Stimulated activated naive CD8-positive, alpha-beta T cell treated with anti-CD3 and anti-CD28 coated beads, Interleukin-15, Interleukin-2, amounts not matched to agents 100 ng/mL and 50 ng/mL, for 24 hours (primary cell): ENCODE results near the gene FAM53C.

Experiments used
- H3K27ac Mint-ChIP-seq: one replicate; pipeline ENCODE4 v1.8.0; 2021; ENCODE audit warnings: mild to moderate bottlenecking, mixed read lengths
- H3K27me3 Mint-ChIP-seq: one replicate; pipeline ENCODE4 v1.8.0; 2021; ENCODE audit warnings: mixed read lengths
- H3K36me3 Mint-ChIP-seq: one replicate; pipeline ENCODE4 v1.8.0; 2021; ENCODE audit warnings: low read depth, mixed read lengths
- H3K4me1 Mint-ChIP-seq: one replicate; pipeline ENCODE4 v1.8.0; 2021; ENCODE audit warnings: low read depth, mixed read lengths
- H3K4me3 Mint-ChIP-seq: one replicate; pipeline ENCODE4 v1.8.0; 2021; ENCODE audit warnings: mild to moderate bottlenecking, mixed read lengths
- H3K9me3 Mint-ChIP-seq: one replicate; pipeline ENCODE4 v1.8.0; 2021; ENCODE audit warnings: mixed read lengths

FAM53C gene

DNA sequence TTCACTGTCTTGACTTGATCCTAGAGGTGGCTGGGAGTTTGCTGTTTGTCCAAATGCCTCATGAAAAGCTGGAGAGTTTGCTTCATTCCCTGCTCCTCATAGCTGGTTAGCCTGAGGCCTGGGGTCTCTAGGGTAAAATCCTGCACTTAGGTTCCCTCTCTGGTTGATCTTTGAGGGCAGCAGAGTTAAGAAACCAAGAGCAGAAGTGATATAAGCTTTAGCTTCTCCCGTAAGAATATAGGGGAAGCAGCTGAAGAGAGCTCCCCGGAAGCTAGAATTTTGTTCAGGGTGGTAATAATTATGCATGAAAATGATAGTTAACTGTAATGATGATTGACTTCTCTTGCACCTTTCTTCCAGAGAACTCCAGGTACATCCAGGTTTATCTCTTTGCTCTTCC is 1.4 kb downstream of the FAM53C start:
- Mint-ChIP-seq H3K36me3 (peaks cover 24% of the 10 kb centered on the region), H3K9me3 (no peaks in the 10 kb centered on the region), H3K27ac (peak overlapping the region; percentile 85), H3K4me3 (peak overlapping the region; percentile 85), H3K4me1 (peaks cover 35% of the 10 kb centered on the region), H3K27me3 (no peaks in the 10 kb centered on the region)

DNA sequence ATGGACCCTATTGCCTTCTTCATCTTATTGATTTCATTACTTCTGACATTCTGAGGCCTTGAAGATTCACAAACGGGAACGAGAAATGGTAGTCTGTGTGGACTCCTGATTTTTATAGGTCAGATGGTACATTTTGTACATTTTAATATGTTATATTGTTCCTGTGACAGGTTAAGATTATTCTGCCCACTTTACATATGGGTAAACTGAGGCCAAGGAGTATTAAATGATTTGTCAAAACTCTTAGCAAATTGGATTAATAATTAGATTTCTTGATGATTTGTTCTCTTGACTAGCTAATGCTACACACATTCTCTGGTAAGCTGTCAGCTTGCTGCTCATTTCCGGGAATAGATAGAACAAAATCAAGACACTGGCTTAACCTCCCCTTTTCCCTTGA is 1.9 kb downstream of the FAM53C start:
- Mint-ChIP-seq H3K27ac (peak overlapping the region; percentile 21), H3K27me3 (no peaks in the 10 kb centered on the region), H3K4me3 (peak overlapping the region; percentile 85), H3K9me3 (no peaks in the 10 kb centered on the region), H3K4me1 (peaks cover 35% of the 10 kb centered on the region), H3K36me3 (peaks cover 24% of the 10 kb centered on the region)

DNA sequence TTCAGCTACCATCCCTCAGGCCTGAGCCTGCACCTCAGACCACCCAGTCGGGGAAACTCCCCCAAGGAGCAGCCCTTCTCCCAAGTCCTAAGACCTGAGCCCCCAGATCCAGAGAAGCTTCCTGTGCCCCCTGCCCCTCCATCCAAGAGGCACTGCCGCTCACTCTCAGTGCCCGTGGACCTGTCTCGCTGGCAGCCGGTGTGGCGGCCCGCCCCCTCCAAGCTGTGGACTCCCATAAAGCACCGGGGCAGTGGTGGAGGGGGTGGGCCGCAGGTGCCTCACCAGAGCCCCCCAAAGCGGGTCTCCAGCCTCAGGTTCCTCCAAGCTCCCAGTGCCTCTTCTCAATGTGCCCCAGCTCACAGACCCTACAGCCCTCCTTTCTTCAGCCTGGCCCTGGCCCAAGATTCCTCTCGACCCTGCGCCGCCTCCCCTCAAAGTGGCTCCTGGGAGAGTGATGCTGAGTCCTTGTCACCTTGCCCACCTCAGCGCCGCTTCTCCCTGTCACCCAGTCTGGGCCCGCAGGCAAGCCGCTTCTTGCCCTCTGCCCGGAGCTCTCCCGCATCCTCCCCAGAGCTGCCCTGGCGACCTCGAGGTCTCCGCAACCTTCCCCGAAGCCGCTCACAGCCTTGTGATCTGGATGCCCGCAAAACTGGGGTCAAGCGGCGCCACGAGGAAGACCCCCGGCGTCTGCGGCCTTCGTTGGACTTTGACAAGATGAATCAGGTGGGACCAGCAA is 7.0 kb downstream of the FAM53C start:
- H3K36me3 Mint-ChIP-seq = peaks cover 44% of the 10 kb centered on the region

DNA sequence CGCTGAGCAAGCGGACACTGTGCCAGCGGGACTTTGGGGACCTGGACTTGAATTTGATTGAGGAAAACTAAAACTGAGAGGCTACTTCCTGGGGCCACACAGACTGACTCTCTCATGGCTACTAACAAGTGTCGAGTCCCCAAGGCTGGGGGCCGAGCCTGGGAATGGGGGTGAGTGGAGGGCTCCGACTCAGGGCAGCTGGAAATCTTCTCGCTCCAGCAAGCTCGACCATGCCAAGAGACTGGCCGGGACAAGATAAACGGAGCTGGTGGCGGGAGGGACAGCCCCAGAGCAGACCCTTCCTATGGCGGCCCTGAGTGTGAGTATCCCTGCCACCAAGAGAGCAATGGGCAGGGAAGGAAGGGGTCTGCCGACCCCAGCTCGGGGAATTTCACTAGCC is 8.8 kb downstream of the FAM53C start:
- H3K4me3 Mint-ChIP-seq = no peak overlapping the region
- peaks cover 13% of the 10 kb centered on the region for H3K4me1 Mint-ChIP-seq
- H3K27ac Mint-ChIP-seq = no peak overlapping the region
- peaks cover 2% of the 10 kb centered on the region for H3K9me3 Mint-ChIP-seq
- peaks cover 39% of the 10 kb centered on the region for H3K36me3 Mint-ChIP-seq
- no peaks in the 10 kb centered on the region for H3K27me3 Mint-ChIP-seq

More for the DNA sequence above, 7.0 kb downstream of the FAM53C start:
- H3K27me3 Mint-ChIP-seq = no peaks in the 10 kb centered on the region
- no peak overlapping the region for H3K27ac Mint-ChIP-seq
- H3K9me3 Mint-ChIP-seq = no peaks in the 10 kb centered on the region
- peaks cover 14% of the 10 kb centered on the region for H3K4me1 Mint-ChIP-seq
- H3K4me3 Mint-ChIP-seq = no peak overlapping the region

DNA sequence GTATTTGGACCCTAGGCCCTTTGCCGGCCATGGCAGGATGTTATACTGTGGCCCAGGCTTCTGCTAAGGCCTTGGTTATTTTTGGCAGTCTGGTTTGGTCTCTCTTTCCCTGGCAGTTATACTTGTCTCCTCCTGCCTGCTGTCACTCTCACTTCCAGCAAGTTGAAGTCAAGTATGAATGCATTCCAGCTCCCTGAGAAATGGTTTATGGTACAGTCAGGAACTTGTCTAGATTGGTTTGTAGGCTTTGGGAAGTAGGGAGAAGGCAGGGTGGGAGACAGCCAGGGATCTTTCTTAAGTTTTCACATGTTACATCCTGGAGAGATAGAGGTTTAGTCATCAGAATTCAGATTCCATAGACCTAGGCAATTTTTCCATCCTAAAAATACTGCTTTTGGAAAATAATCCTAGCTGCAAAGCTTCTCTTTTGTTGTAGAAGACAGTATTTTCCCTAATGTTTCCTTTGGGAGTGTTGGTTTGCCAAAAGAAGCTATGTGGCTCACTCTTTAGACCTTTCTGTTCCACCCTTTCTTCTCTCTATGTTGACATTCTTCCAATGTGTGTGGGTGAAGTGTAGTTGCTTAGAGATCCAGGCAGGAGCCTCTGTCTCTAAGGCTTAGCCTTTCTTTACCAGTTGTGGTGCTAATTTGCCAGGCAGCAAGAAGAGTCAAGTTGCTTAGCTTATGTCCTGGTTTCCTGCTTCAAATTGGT is 11.9 kb downstream of the FAM53C start:
- Mint-ChIP-seq H3K36me3 (peaks cover 35% of the 10 kb centered on the region), H3K27me3 (no peaks in the 10 kb centered on the region), H3K4me1 (peaks cover 32% of the 10 kb centered on the region), H3K27ac (no peak overlapping the region), H3K4me3 (no peak overlapping the region), H3K9me3 (peaks cover 6% of the 10 kb centered on the region)

DNA sequence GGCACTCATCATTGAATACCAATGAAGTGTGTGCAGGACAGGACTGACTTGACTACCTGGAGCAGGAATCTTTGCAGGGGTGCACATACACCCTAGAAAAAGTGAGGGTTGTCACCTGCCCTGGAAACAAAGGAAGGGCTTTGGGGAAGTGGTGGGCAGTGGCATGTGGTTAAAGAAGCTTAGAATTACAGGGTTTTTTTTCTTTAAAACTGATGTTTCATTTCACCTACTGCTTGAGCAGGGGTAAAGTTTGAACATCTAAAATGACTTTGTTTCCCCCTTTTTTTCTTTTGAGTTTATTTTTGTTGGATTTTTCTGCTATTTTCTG is 12.5 kb downstream of the FAM53C start:
- Mint-ChIP-seq H3K27me3 (no peaks in the 10 kb centered on the region), H3K4me1 (peaks cover 37% of the 10 kb centered on the region), H3K4me3 (no peak overlapping the region), H3K9me3 (peaks cover 6% of the 10 kb centered on the region), H3K27ac (no peak overlapping the region), H3K36me3 (peaks cover 39% of the 10 kb centered on the region)

DNA sequence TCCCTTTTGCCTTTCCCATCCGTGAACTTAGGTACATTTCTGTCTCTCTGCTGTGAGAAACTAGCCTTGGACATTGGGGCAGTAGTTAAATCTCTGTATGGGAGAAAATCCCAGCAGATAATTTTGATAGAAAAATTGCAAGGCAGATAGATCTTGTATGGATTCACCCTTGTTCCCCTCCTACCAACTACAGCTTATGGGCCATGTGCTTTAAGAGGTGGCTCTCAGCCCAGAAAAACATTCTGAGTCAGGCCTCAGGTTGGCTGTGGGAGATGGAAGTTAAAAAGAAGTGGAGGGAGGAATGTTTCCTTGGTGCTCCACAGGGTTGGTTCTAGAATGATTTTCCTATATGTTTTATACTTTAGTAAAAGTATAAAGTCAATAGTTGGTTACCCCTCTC is 13.0 kb downstream of the FAM53C start:
- H3K27ac Mint-ChIP-seq = no peak overlapping the region
- no peak overlapping the region for H3K4me3 Mint-ChIP-seq
- H3K36me3 Mint-ChIP-seq = peaks cover 36% of the 10 kb centered on the region
- peaks cover 6% of the 10 kb centered on the region for H3K9me3 Mint-ChIP-seq
- peaks cover 43% of the 10 kb centered on the region for H3K4me1 Mint-ChIP-seq
- H3K27me3 Mint-ChIP-seq = no peaks in the 10 kb centered on the region

DNA sequence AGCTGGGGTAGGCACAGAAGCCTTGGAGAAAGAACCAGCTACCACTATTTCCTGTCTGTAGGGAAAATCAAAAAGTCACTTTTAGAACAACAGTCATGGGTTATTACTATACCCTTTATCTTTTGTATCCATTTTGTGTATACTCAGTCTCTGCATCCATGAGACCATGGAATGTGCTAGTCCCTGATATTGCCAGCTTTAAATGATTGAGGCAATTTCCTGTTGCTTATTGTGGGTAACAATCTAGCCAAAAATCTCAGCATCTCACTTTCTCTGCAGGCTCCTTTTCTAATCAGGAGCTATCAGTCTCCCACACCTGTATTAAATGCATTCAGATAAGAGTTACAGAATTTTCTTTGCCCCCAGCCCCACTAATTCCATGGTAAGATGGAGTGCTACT is 13.5 kb downstream of the FAM53C start:
- Mint-ChIP-seq H3K36me3 (peaks cover 33% of the 10 kb centered on the region), H3K4me1 (peaks cover 47% of the 10 kb centered on the region), H3K4me3 (peak overlapping the region; percentile 71), H3K27me3 (no peaks in the 10 kb centered on the region), H3K27ac (peak overlapping the region; percentile 65), H3K9me3 (peaks cover 6% of the 10 kb centered on the region)

DNA sequence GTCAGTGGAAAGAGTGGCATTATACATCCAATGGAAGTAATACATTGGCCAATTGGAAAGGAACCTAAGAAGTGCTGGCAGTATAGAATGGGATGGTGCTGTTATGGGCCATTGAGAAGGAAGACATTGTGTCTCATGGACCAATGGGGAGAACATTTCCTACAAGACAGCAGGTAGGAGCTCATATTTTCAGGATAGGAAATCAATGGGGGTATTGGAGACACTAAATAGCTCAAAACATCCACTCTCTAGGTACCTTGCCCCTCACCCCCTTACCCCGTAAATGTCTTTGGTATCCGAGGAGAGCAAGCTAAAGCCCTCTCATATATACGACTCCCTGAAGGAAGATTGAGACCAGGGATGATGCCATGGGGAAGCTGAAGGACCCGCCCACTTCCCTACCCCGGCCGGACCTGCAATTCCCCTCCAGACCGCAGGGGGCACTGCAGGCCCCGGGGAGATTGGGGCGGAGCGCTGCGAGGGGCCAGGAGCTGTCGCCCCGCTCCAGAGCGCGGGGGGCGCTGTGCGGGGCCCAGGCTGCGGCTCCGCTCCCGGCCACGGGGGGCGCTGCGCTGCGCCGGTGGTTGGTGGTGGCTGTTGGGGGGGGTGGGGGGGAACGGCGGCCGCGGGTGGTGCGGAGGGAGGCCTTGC is 14.1 kb downstream of the FAM53C start, which contains the start of gene KDM3B:
Gene KDM3B (plus strand): TSS at position 615 of the 651 bp plus-strand sequence. CDS start 111 bp downstream, outside the sequence.
- H3K27me3 Mint-ChIP-seq = no peaks in the 10 kb centered on the region
- H3K9me3 Mint-ChIP-seq = peaks cover 6% of the 10 kb centered on the region
- peak within 1 kb of the TSS; percentile 96 for H3K4me3 Mint-ChIP-seq
- peaks cover 52% of the 10 kb centered on the region for H3K4me1 Mint-ChIP-seq
- peak within 1 kb of the TSS; percentile 93 for H3K27ac Mint-ChIP-seq
- H3K36me3 Mint-ChIP-seq = peaks cover 26% of the 10 kb centered on the region

DNA sequence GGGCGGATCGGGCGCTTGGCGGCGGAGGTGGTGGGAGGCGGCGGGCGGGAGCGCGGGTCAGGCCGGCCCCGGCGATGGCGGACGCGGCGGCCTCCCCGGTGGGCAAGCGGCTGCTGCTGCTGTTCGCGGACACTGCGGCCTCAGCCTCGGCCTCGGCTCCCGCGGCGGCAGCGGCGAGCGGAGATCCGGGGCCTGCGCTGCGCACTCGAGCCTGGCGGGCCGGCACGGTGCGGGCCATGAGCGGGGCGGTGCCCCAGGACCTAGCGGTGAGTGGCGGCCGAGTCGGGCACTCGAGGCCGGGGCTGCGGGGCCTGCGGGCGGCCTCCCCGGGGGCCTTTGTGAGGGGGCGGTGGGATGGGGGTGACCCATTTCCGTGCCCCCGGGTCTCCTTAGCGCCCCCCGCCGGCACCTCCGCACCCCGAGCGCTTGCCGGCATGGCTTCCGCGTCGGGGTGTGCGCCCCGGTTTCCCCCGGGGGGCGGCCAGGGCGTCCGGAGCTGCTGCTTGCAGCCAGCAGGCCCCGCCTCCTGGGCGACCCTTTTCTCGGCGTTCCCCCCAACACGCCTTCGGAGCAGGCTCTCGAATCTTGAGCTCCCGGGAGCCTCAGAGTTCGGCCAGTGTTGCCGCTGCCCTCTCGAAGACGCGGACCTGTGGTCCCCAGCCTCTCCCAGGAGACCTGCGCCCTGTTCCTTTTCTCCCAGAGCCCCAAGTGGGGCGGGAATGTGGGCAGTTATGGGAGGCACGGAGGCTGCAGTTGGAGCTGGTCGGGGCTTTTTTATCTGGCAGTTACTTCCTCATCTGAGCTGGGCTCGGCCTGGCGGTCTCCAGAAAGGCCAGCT is 14.9 kb downstream of the FAM53C start:
- Mint-ChIP-seq H3K27me3 (no peaks in the 10 kb centered on the region), H3K9me3 (peaks cover 6% of the 10 kb centered on the region), H3K4me1 (peaks cover 52% of the 10 kb centered on the region), H3K27ac (peak overlapping the region; percentile 93), H3K36me3 (peaks cover 19% of the 10 kb centered on the region), H3K4me3 (peak overlapping the region; percentile 96)

DNA sequence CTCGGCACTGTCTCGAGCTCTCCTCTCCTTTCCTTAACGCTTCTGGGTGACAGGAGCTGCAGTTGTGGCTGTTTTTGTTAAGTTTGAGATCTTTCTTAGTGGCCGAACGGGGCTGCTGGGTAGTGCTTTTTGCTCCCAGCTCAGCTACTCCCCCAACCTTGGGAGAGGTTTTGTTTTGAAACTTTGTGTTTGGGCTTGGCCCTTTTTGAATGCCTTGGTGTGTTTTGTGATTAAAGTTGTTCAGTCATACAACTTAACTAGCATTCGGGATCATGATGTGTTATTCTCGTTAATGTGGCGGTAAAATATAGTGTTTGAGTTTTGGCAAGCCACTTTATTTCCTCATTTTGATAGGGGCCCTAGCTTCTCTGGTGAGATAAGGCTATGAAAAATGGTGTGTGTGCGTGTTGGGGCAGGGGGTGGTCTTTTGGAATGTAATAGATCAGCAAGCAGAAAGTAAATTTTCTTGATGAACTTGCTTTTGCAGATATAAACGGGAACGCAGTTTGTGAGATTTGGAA is 15.6 kb downstream of the FAM53C start:
- H3K36me3 Mint-ChIP-seq = peaks cover 19% of the 10 kb centered on the region
- H3K4me1 Mint-ChIP-seq = peaks cover 52% of the 10 kb centered on the region
- H3K4me3 Mint-ChIP-seq = peak overlapping the region; percentile 96
- peaks cover 6% of the 10 kb centered on the region for H3K9me3 Mint-ChIP-seq
- H3K27me3 Mint-ChIP-seq = no peaks in the 10 kb centered on the region
- peak overlapping the region; percentile 93 for H3K27ac Mint-ChIP-seq

DNA sequence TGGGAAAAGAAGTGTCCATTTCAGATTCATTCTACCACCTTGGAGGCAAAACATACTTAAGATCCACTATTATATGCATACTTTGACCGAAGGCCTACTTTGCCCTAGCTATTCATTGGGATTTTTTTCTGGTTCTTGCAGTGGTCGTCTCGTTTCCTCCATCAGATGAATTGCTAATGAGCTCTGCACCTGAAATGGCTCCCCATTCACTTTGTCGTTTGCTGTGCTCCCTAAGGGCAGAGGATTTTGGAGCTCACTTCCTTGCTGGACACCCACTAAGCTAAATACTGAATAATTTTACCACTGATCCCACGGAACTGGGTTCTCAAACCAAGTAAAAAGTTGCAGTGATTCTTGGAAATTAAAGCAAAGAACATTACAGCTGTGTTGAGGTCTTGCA is 16.3 kb downstream of the FAM53C start:
- H3K27ac Mint-ChIP-seq = peak overlapping the region; percentile 93
- H3K36me3 Mint-ChIP-seq = peaks cover 19% of the 10 kb centered on the region
- H3K4me3 Mint-ChIP-seq = peak overlapping the region; percentile 96
- H3K9me3 Mint-ChIP-seq = peaks cover 6% of the 10 kb centered on the region
- no peaks in the 10 kb centered on the region for H3K27me3 Mint-ChIP-seq
- H3K4me1 Mint-ChIP-seq = peaks cover 53% of the 10 kb centered on the region

DNA sequence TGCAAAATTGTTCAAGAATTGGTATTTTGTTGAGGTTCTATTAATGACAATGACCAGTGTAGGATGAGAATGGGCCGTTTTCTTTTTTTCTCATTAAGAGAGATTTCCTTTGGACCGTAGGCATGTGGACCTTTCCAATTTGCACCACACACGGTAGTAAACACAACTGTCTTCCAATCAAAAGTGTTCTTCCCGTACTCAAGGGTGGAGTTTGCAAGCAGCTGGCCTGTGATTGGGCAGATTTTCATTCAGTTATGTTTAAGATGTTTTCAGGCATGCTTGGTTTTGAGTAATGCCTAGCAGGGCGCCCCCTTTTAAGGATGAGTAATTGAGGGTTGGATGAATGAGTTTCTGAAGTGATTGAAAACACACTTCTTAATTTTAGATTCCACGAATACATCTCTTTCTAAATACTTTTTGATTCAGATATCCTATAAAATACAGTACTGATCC is 16.9 kb downstream of the FAM53C start:
- H3K27ac Mint-ChIP-seq = peak overlapping the region; percentile 93

DNA sequence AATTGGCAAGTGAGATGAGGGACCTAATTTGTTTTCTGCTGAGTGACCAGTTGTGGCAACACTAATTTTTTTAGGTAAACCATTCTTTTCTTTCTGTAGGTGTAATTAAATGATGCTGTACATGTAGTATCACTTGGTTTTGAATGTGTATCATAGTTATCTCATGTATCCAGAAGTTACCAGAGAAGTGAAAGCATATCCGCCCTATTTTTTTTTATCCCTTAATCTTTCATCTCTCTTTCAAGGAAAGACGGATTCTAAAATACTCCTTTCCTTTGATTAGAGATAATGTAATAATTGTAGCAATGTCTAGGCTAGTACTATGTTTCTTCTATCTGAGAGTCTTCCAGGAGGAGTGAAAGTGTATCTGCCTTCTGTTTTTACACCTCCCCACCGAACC is 21.6 kb downstream of the FAM53C start:
- Mint-ChIP-seq H3K36me3 (peaks cover 8% of the 10 kb centered on the region), H3K27me3 (no peaks in the 10 kb centered on the region), H3K4me3 (no peak overlapping the region), H3K9me3 (no peaks in the 10 kb centered on the region), H3K27ac (peak overlapping the region; percentile 31), H3K4me1 (peaks cover 43% of the 10 kb centered on the region)

More for the DNA sequence above, 16.9 kb downstream of the FAM53C start:
- Mint-ChIP-seq H3K27me3 (no peaks in the 10 kb centered on the region), H3K9me3 (peaks cover 6% of the 10 kb centered on the region), H3K4me3 (peak overlapping the region; percentile 96), H3K4me1 (peaks cover 56% of the 10 kb centered on the region), H3K36me3 (peaks cover 19% of the 10 kb centered on the region)
